GM18909 (cell line): ENCODE measurements around the gene TUB.

ENCODE experiments used
- ATAC-seq: cut with Tn5 transposase; IDR thresholded peaks from one replicate; pipeline ENCODE4 v1.9.1; 2021; ENCODE audit warnings: mild to moderate bottlenecking; ENCODE audit not compliant: unreplicated experiment, poor library complexity

The TUB gene

DNA sequence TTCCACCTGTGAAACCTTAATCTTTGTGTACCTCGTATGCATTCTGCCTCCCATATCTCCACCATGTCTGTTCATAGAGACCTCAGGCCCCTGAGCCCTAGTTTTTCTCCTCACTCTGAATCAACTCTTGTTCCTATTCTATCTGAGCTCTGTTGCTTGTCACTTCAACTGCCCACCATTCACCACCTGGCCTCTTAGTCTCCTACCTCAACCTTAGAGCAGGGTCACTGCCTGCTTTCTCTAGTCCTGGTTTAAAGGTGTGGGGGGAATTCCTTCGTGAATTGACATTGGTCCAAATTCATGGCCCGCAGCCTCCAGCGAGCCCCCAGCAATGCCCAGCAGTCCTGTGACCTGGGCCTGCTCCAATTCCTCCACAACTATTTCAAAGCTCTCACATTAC is 39.4 kb upstream of the TUB start:
- no peak for ATAC-seq

GRCh38 chr11:8043756-8044155 is 37.3 kb upstream of the TUB start:
- ATAC-seq, result no peak

- no peak for ATAC-seq
Observed at GRCh38 chr11:8045839-8046238, 35.2 kb upstream of the TUB start.

DNA sequence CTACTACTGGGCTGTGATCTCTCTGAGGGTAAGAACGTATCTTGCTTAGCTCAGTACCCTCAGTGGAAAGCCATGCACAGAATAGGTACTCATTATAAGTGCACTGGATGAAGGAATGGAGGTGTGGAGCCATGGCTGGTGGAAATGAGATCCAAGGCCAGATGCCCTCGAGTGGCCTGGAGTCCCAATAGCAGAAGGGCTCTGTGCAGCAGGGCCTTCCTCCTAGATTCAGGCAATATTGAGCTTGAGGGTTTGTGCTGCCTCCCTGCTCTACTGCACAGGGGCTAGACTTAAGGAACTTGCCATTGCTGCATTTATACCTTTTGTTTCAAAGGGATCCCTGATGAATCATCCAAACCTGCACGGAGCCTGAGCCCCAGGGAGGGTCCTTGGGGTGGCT is 33.6 kb upstream of the TUB start:
- no peak for ATAC-seq

DNA sequence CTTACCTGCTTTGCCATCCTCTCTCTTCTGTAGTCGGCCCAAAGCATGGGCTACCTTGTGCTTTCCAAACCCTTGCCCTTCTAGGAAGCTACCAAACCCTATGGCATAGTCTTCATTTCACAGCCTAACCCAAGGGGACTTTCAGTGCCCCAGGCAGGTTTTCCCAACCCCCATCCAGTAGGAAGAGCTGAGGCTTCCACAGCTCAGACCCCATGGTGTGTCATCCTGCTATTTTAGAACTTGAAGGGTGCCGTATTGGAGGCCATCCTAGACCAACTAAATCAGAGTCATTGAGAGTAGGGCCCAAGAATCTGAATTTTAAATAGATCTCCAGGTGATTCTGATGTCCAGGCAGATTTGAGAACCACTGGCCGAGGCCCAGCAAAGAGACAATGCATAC is 31.9 kb upstream of the TUB start:
- ATAC-seq, result no peak

DNA sequence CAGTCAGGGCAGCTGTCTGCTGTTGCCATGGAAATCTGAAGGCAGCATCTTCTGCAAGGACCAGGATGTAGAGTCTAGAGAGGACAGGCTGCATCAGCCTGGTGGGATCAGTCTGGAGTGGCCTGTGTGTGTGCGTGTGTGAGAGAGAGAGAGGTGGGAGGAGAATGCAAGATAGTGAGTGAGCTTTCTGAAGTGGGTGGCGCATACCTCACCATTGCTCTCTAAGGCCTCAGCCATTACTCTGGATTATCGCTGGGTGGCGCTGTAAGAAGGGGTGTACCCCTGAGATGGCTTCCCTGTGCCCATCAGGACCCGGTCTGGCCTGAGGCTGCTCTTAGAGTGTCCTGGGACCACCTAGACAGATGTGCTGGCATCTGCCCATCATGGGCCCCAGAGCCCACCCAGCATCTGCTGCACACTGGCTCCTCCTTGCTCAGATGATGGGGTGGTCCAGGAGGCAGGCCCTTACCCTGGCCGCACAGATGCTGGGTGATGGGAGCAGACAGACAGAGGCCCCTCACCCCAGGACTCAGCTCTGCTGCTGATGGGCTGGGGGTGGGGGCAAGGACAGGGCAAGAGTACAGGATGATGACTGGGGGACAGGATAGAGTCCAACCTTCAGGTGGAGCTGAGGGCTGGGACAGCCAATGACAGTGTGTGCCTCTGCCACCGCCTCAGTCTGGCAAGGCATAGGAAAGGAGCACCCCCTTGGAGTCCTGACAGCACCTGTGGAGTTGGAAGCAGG is 25.7 kb upstream of the TUB start:
- ATAC-seq, result no peak

- ATAC-seq, result no peak
Observed at GRCh38 chr11:8055836-8056526, 25.0 kb upstream of the TUB start.

- no peak for ATAC-seq
Observed at GRCh38 chr11:8056810-8057463, 24.1 kb upstream of the TUB start.

DNA sequence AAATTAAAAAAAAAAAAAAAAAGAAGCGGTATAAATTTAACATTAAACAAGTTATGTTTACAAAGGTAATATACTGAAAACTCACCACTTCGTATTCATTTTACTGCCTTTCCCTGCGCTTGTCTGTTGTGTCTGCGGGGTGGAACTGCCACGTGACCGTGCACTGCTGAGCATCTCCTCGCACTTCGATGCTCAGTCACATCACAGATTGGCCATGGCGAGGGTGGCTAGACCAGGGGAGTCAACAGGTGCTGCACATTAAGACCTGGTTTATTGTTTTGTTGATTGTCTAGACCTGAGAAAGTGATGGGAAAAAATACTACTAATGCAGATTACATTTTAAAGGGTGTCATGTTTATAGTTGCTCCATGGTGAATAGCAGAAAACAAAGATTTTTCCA is 22.8 kb upstream of the TUB start:
- no peak for ATAC-seq

GRCh38 chr11:8059030-8059429 is 22.0 kb upstream of the TUB start:
- no peak for ATAC-seq

DNA sequence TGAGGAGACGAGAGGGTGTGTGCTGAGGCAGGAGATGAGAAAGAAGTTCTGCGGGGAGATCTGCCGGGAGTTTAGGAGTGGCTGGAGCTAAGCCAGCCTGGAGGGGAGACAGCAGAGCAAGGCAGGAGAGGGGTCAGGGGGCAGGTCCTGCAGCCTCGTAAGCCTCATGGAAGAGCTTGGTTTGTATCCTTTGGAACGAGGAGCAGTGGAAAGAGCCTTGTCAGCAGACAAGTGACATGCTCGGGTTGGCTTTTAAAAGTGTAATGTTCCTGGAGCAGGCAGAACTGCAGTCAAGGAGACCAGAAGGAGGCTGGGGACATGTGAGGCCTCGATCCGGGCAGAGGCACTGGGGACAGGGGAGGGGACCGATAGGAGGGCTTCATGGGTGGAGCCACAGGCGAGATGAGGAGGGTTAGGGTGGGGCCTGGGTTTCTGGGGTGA is 21.4 kb upstream of the TUB start:
- no peak for ATAC-seq

GRCh38 chr11:8060146-8060719 is 20.8 kb upstream of the TUB start:
- ATAC-seq, result no peak

GRCh38 chr11:8060801-8061554 is 20.0 kb upstream of the TUB start:
- ATAC-seq, result no peak

DNA sequence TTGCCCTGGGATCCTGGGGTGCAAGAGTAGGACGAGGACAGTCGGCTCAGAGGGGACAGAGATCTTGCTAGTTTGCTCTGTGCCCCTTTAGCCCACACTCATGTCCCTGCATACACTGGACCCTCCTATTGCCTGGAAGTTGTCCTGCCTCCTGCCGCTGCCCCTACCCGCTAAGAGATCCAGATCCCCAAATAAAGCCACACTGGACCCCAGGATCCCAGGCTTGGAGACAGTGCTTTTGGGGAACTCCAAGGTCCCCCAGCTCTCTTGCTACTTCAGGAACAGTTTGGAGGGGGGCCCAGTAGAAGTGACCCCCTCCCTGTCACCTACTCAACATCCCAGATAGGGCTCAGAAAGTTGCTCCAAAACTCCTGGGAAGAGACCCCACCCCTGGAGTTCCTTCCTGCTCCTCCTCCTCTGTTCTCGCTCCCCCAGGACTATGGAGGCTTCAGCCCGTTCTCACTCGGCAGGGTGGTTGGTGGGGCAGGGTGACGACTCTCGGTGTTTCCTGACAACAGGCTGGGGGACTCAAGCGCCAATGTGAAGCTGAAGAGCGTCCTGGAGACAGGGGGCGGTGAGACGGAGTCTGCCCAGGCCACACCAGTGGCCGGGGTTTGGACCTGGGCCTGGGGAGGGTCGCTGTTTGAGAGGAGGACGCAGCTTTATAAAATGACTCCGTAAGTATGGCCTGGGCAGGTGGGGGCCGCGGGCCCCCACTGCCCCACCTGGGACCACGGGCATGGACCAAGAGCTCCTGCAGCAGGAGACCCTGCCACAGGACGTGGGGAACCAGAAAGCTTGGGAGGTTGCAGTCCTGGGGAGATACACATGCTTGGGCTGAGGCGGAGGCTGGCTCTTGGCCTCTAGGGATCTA is 19.2 kb upstream of the TUB start:
- no peak for ATAC-seq

DNA sequence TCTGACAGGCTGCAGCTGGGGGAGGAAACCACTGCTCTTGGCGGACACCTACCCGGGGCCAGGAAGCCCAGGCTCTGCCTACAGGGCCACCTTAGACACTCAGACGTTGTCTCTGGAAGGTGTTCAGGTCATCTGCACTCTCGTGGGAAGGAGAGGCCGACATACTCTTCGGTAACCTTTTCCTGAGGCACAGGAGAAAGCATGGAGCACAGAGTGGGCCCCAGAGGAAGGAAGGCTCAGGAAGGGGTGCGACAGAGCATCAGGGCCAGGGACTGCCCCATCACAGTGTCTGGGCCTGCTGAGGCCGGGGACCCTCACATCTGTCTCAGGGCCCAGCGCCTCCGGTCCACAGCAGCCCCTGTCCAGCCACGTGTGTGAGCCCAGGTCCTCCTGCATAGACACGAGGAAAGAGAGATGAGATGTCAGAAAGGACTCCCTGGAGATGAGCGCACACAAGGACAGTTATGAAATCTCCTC is 18.2 kb upstream of the TUB start:
- no peak for ATAC-seq

DNA sequence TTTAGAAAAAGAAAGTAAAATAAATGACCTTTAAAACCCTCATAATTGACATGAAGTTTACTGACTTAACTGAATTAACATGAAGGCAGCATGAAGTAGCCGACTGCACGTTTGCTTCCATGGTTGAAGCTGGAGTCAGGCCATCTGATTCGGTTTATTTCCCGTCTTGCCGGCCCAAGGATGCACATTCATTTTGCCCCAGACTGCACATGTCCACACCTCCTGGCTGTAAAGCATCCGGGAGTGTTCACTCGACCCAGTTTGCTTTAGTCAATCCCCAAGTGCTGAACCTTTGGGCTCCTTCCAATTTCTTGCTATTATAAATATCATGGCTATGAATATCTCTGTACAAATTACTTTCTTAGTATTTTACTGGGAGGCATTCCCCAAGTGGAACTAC is 17.7 kb upstream of the TUB start:
- no peak for ATAC-seq

- ATAC-seq, result no peak
Observed at GRCh38 chr11:8065031-8065430, 16.0 kb upstream of the TUB start.

DNA sequence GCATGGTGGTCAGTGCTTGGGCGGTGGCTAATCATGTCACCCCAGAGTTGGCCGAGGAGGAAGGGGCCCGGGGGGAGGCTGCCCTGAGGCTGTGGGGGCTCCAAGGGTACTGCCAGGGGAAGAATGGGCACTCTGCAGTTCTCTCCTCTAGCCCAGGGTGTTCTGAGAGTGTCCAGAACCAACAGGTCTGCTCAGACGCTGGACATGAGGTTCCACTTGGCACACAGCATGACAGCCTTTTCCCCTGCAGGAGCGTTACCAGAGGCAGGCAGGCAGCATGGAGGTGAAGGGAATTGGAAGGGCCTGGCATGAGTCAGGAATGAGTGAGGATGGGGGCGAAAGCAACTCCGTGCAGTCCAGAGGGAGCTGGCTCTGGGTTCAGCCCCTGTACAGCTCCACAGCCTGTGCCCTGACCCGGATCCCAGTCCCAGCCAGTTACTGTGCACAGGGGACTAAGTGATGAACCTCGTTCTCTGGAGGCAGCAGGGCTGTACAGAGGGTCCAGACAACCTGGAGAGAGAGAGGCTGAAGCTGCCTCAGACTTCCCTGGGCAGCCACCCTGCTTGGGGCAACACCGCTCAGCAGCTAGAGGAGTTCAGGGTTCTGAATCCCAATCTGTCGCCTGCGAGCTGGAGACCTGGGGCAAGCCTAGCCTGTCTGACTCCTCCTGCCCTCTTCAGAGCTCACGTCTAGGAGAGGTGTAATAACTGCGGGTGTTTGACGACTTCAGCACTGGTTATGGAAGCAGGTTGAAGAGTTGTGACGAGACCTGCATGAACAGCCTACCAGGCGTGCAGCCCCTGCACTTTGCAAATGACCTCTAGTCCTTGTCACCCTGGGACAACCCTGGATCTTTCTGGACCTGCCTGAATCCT is 14.7 kb upstream of the TUB start:
- ATAC-seq, result no peak
